ENCODE measurements around the gene RAB7B.

Gene RAB7B

DNA sequence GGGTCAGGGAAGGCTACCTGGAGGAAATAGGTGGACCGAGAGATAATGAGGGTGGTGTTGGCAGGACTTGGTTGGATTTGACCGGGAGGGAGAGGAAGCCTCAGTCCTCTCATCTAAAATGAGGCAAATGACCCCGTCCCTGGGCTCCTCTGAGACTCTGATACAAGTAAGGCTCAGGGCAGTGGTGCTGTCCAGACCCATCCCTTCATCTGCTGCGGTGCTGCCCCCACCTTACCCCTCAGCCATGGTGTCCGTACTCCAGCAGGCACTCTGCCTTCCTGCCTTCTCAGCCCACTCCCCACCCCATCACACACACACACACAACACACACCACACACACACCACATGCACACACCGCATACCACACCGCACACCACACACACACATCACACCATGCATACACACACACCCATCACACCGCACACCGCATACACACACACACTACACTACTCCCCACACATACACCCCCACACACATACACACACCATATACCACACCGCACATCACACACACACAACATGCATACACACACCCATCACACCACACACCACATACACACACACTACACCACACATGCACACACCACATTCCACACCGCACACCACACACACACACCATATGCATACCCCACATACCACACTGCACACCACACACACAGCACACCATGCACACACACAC lies 30.6 kb downstream of the RAB7B start:
- DNase-seq, result no peak

DNA sequence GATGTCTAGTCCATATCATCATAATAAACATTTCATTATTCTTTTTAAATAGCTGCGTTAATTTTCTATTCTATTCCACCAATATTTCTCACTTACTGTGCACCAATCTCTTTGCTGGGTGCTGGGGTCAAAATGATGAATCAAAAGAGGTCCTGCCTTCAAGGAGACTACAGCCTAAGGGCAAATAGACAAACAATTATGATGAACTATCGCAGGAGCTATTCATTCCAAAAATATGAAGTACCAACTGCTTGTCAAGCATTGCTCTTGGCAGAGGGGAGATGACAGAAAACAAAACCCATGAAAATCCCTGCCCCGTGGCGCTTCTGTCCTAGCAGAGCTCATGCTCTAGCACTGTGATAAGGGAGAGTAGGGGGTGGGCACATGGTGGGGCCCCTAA lies 31.1 kb downstream of the RAB7B start:
- DNase-seq, result no peak

DNA sequence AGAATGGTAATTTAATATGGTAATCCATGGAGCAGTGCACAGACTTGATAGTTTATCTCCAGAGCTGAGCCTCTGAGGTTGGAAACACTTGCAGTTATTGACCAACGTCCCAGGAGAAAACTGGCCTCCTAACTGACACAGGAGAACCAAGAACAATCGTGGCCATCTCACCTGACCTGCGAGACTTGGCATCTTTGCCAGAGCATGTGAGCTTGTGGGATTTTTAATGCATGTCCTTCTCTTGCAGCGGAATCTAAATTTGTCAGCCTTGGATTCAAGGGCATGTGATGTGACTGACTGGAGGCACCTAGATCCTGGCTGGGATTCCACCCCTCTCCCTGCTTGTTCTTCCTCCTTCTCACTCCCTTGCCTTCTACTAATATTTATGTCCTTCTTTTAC lies 32.1 kb downstream of the RAB7B start:
- DNase-seq, result no peak

DNA sequence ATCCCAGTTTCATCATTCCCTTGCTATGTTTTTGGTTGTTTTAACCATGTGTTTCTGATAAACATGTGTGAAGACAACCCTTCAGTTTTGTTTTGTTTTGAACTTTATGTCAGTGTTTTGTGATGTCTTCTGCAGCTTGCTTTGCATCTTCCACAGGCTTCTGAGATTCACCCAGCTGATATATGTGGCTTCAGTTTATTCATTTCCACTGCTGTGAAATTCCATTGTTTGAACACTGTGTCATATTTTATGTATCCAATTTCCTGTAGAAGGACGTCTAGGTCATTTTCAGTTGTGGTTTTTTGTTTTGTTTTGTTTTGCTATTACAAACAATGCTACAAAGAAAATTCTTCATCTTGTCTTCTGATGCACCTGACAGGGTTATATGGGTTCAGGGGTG lies 32.7 kb downstream of the RAB7B start:
- DNase-seq, result no peak

DNA sequence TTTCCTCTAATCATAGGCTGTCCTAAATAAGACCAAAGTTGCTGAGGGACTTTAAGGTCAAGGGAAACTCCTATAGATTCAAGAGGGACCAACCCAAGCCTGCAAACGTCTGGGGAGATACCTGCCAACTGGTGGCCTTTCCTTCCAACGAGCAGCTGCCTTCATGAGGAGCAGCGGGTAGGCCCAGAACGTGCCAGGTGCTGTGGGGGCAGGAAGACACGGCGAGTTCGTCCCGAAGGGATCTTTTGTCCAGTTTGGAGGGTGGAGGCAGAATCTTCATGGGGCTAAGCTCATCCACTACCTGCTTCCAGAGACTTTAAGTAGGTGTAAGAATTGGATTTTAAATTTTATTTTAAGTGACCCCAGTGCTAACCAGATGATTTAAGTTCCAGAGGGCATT lies 34.0 kb downstream of the RAB7B start:
- DNase-seq, result no peak

DNA sequence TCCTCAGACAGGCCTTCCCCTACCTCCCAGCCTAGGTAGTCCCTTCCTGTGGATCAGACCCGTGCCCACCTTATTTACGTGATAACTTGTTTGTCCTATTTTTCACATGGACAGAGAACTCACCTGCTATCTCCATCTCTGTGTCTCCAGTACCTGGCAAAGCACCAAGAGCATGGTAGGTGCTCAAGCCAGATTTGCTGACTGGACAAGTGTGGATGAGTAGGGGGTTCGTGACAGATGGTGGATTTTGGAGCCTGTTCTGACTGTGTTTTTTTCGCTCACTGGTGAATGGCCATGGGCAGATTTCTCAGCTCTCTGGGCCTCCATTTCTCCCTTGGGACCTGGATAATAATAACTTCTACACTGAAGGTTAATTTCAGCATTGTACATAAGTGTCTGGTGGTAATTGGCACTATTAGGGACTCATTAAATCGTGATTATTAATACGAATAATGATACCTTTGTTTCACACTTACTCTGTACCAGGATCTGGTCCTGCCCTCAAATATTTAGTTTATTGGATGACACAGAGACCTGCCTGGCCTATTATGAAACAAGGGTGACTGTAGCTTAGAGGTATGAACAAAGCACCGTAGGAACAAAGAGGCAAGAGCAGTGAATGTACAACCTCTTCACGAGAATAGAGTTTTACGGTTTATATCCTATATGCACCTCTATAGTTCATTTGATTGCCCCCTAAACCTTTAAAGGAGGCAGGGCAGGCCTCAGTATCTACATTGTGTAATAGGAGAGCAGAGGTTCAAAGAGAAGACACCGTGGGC lies 35.5 kb downstream of the RAB7B start:
- DNase-seq, result no peak

DNA sequence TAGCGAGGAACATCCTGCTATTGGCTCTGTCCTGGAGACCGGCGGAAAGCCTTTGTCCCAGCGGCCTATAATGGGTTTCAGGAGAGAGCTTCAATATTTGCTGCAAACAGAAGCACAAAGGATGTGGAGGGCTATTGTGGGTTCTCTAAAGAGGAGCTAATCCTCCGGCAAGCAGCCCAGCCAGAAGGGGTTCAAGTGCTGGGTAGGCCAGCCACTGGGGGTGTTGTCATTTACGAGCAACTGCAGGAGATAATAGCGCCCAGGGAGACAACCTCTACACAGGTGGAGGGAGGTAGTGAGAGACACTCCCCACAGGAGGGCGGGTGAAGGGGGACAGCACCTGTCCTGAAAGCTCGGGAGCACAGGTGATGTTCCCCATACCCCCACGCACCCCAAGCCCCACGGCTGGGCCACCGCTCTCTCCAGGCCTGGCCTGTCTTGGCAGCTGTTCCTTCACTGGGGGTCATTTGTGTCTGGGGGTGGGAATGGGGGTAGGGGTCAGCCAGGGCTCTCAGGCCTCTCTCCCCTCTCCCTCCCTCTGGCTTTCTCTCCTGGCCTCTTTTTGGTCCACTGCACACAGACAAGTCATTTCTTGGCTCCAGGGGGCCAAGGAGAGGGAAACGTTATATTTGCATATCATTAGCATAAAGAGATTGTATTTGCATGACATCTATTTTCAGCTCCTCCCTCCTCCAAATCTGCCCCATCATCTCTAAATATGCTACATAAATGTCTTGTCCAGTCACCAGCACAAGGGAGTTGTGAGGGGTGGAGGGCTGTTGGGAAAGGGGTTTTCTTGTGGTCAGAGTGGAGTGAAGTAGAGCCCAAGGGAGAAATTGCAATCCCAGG lies 37.9 kb downstream of the RAB7B start:
- no peak for DNase-seq

DNA sequence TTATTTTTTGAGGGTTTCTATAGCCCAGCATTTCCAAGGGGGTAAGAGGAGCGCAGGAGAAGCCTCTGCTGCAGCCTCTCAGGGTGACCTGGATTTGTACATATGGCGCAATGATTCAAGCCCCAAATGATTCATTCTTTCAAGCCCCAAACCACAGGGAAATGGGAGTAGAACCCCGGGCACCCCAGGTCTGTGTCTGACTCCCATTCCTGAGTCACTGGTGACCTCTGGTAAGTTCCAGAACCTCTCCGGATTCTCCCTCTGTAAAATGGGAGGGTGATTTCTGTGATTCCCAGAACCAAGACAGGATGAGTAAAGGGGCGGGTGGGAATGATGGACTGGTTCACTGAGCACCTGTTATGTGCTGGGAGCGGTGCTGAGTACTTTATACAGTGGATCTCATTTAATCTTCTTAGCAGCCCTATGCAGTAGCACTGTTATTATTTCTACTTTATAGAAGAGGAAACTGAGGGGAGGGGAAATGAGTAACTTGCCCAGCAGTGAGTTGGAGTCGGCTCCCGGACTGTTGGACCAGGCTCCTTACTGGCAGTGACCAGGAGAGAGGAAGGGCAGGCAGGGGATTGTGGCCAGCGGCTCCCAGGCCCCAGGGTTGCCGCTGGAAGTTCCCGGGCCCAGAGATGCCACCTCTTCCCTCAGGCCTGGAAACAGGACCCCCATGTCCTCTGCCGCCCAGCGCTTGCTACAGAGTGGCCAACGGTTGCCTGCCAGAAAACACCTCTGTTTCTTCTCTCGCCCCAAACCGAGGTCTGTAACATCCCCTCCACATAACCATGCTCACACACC lies 39.6 kb downstream of the RAB7B start:
- DNase-seq, result no peak

DNA sequence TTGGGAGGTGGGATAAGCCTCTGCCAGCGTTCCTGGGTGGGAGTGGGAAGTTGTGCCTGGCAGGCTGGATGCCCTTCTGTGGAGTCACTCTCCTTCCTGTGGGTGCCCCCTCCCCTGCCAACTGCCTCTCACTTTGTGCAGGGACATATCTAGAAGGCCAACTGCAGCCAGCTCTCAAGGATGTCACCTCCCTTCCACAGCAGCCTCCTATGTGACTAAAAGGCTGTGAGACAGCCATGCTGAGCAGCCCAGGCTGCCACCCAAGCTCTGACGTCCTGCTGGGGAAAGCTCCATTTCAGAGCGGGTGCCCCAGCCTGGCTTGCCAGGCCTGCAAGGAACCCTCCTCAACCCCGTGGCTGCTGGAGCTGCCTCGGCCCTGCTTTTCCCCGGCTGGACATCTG lies 40.4 kb downstream of the RAB7B start:
- no peak for DNase-seq

DNA sequence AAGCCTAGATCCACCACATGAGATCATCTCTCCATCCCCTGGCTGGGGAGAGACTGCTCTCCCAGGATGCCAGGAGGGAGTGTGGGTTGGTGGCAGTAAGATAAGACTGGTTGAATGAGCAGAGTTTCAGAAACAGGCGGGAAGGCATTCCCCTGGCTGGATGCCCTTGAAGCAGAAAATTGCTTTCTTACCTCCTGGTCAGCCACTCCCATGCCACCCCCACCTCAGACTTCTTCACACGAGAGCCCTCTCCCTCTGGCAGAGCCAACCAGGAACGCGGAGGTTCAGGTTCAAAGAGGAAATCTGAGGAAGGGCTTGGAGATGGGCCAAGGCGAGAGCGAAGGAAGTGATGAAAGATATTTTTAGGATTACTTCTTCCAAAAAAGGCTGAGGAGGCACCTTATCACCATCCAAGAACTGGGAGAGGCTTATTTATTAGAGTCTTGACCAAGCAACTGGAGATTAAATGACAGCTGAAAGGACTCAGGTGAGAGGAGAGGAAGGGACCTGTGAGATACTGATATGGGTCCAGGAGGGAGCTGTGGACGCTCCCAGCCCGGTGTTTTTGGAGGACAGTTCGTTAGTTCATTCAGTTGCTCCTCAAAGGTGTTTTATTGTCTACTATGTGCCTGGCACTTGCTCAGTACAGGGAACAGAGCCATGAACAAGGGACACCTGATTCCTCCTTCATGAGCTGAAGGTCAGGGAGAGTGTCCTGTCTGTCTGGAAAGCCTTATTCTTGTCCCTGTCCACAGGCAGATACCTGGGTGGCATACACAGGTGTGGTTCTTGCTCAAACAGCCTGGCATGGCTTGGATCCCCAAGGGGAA lies 41.0 kb downstream of the RAB7B start:
- no peak for DNase-seq

DNA sequence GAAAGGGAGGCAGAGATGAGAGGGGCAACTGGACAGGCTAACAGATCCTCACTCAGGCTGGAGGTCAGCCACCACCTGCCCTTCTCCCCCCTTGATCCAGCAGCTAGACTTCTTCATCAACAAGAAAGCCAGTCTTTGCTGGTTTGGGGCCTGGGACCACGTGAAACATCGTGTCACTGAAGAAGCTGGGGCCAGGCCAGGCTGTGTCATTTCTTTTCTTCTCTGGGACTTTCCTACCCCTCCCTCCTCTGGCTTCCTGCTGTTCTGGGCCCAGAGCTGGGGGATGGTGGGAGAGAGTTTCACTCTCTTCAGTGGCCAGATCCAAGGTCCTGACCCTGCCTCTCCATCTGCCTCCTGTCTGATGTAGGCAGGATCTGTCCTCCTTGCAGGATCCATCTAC lies 41.8 kb downstream of the RAB7B start:
- no peak for DNase-seq

DNA sequence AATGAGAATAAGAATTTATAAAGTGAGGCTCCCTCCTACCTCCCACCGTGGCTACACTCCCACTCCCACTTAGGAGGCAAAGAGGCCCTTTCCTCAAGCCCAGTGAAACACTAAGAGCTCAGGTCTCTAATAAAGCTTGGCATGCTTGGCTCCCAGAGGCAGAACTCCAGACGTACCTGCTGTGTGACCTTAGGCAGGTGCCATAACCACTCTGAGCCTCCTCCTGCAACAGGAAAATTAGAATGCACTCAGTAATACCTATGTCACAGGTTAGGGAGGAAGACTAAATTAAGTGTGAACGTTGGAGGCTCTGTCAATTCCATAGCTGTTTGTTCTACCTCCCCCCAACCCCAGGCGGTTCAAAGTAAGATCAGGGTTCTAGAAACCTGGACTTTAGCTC lies 43.4 kb downstream of the RAB7B start:
- DNase-seq, result no peak

DNA sequence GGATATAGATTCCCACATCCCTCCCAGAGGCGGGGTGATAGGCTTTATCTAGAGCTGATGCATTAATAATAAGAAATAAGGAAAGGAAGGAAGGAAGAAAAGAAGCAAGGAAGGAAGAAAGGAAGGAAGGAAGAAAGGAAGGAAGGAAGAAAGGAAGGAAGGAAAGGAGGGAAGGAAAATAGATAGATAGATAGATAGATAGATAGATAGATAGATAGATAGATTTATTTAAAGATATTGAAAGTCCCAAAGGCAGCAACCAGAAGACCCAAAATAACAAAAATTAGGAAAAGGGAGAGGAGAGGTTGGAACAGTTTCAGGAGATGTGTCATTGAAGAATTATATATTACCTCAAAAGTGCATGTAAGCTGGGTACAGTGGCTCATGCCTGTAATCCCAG lies 47.7 kb downstream of the RAB7B start:
- no peak for DNase-seq

DNA sequence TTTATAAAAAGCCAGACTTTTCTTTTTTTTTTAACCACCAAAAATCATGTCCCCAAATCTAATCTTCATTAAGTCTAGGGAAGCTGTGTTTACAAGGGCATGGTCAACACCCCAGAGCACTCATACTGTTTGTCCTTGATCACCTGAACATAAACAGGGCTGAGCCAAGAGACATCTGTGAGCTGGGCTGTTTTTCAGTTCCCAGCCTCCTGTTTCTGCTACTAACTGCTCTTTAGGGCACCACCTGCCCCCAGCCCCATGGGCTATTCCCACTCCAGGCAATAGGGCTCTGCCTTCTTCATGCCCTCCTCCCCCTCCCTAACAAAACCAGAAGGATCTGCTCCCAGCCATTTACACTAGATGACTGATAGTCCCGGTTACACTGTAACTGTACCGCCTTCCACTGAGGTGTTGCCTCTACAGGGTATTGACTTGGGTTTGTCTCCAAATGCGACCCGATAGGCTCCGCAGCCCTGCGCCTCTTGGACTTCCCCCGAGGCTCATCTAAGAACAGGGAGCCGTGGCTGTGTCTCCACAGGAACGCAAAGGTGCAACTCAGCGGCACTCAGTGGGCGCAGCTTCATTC lies 48.3 kb downstream of the RAB7B start:
- no peak for DNase-seq

DNA sequence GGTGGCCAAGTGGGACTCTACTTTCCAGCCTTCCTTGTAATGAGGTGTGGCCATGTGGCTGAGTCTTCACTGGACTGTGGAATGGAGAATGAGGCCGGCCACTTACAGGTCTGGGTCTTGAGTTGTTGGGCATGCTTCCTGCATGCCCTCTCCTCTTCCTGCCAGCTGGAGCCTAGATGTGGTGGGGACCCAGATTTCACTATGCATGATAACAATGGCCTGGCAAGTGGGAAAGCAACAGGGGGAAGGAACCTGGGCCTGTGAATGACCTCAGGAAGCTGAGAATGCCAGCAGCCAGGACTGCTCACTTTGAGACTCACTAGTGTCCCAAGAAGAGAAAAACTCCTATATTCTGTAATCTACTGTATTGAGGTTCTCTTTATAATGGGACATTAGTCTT lies 51.4 kb downstream of the RAB7B start:
- no peak for DNase-seq

DNA sequence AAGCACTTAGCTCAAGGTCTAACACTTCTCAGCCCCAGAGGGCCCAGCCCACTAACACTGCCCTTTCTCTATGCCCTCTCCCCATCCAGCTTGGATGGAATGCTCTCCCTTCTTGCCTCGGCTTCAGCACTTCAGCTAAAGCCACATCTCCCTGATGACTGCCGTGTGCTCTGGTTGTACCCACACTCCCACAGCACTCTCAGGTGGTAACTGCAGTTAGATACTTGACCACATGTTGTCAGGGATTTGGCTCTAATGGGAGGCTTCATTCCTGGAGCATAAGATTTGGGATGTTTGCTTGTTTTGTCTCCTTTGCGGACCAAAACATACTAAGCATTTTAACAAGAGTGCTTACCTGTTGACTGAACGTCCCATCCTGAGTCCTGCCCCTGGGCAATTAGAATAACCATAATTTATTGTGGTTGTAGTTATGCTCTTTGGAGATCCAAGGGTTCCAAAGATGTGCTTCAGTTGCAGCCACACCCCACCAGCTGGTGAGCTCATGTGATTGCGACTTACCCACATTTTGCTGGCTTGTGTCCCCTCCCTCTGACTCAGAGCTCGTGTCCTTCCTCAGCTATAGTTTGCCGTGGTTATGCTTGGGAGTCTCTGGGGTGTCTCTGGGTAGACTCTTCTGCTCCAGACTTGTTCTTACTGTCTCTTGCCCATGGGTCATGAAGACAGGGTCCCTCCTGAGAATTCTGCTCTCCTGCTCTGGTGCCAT lies 52.2 kb downstream of the RAB7B start:
- no peak for DNase-seq

DNA sequence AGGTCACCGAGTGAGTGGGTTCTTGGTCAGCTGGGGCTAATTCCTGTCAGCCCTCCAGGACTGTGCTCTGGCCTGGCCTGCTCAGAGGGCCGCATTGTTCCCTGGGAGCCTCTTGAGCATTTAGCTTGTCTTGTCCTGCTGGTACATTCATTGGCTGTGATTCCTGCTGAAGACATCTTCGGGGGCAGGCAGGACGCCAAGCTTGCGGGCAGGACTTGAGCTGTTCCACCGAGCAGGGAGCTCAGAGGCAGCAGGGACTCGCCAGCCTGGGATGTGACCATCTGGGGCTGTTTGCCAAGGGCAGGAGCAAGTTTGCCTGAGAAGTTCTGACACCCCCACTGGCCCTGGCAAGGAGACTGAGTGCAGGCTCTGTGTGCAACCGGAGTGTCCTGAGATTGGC lies 52.9 kb downstream of the RAB7B start:
- DNase-seq, result no peak

DNA sequence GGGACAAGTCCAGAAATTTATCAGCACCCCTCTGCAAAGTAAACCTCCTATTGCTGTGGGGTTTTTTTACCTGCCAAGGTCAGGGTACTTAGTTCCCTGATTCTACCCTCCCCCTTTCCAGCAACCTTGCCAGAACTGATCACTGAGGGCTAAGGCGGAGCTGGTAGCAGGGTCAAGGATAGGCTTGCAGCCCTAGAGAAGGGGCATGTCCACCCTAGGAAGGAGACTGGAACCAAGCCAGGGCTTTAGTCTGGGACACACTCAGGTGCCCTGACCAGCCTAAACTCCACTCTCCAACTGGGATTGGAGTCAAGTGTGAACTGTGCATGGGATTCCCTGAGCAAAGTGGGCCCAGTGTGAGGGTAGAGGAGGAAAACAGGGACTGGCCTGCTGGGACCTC lies 53.4 kb downstream of the RAB7B start:
- DNase-seq, result no peak

DNA sequence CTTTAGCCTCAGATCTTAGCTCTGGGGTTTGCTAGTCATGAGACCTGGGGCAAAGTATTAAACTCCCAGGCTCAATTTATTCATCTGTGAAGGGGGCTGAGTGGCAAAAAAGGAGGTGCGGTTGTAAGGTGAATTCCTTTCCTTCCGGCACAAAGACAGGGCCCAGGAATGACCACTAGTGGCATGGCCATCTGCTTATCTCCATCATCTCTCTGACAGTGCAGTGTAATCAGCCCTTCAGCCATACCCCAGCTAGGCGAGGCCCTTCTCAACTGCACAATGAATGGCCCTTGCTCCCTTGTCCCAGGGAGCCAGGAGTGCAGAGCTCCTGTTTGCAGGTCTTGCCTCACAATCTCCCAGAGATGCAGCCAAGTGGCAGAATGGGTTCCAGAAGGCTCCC lies 54.3 kb downstream of the RAB7B start:
- DNase-seq, result no peak

DNA sequence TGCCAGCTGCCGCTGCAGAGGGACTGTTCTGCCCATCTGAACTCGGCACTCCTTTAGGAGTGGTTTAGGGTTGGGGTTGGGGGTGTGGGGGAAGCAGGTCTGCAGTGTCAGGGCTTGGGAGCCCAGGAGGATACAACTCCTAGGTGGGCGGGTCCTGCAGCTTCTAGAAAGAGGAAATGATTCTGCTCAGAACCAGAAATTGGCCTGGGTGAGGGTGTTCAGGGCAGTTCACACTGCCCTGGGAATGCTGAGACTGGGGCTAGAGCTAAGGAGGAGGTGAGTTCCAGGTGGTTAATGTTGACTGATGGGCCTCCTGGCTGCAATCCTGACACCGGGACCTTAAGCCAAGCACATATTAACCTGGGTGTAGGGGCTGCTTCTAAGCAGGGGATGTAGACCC lies 55.2 kb downstream of the RAB7B start:
- DNase-seq, result no peak

DNA sequence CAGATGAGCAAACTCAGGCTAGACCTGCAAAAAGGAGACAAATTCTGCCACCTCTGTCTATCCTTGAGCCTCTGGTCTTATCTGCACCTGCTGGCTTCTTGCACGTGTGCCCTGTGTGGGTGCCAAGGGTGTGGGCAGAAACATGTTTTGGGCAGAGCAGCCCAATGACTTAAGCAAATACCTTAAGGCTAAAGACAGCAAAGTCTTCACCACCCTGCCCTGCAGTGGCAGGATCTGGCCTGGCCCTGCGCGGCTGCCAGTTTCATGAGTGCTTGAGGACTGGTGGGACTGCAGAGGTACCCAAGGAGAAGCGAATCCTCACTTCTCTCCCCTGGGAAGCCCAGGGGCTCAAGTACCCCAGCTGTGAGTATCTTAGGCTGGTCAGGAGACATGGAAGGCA lies 56.2 kb downstream of the RAB7B start:
- DNase-seq, result no peak
